HepG2 (cell line): ENCODE results near the gene SEPTIN2. TPM values are rescaled to one million over a fixed set of nuclear protein-coding genes. Genes with fewer than 3 reads are reported as not detected.

Source experiments
- ATAC-seq: fragments of 200-7000 bp; cut with Tn5 transposase; 3 replicates; pipeline ENCODE4 v1.9.1; 2020; ENCODE audit warnings: mild to moderate bottlenecking, moderate library complexity
- BruUV-seq: library from RNA; stranded (reverse); fragments of 400-500 nt; replicated peaks from 2 replicates; lab custom pipeline; 2021; lab: Mats Ljungman, UMichigan
- CTCF ChIA-PET: fragments of 300-600 bp; formaldehyde crosslinking; extraction: SDS; loops from one replicate; lab custom pipeline; 2021; ENCODE audit warnings: low total read pairs, inconsistent platforms, low intra/inter-chr PET ratio; lab: Yijun Ruan, JAX
- POLR2A ChIA-PET: fragments of 350-600 bp; sonication (Branson Sonifier 250); formaldehyde crosslinking; loops from one replicate; lab custom pipeline; 2020; ENCODE audit warnings: antibody characterized with exemption, inconsistent platforms; lab: Yijun Ruan, JAX
- DNase-seq: peaks from one replicate; pipeline ENCODE4 v3.0.0-alpha.2; 2015; ENCODE audit warnings: low spot score
- FAIRE-seq: peaks from 3 replicates; lab custom pipeline; 2011; peaks lifted over from hg19 to GRCh38; lab: Jason Lieb, UNC
- H2AFZ ChIP-seq: one replicate; pipeline ENCODE4 v1.6.1; 2011; ENCODE audit warnings: low read length, inconsistent platforms
- H3K27ac ChIP-seq: fragments of 300-600 bp; 3 replicates; pipeline ENCODE4 v1.8.0; 2011; ENCODE audit warnings: mixed run types, mild to moderate bottlenecking, mixed read lengths, low read length, inconsistent platforms; ENCODE audit not compliant: insufficient read depth; ENCODE audit errors: extremely low read length
- H3K27me3 ChIP-seq, 2 experiments: fragments of 200-600 bp in 1 of 2; 2 replicates in 1 of 2; 3 replicates in 1 of 2; pipeline versions ENCODE4 v1.6.0 to v1.8.0; 2011; ENCODE audit warnings: low read length in 2 of 2, mild to moderate bottlenecking in 2 of 2, moderate library complexity in 2 of 2, inconsistent platforms in 1 of 2; ENCODE audit not compliant: insufficient read depth in 2 of 2, control insufficient read depth in 1 of 2
- H3K36me3 ChIP-seq, 2 experiments: fragments of 200-600 bp in 1 of 2; replicated peaks in 1 of 2; 2 replicates in 1 of 2; 3 replicates in 1 of 2; pipeline versions ENCODE4 v1.5.1 to v1.8.0; 2011; ENCODE audit warnings: low read length in 2 of 2, inconsistent platforms in 1 of 2; ENCODE audit not compliant: insufficient read depth in 2 of 2, control insufficient read depth in 1 of 2
- H3K4me1 ChIP-seq: 2 replicates; pipeline ENCODE4 v1.5.1; 2012; ENCODE audit warnings: low read length, inconsistent platforms; ENCODE audit not compliant: insufficient read depth
- H3K4me2 ChIP-seq: 2 replicates; pipeline ENCODE4 v1.6.0; 2011; ENCODE audit warnings: low read depth, low read length, inconsistent platforms
- H3K4me3 ChIP-seq, 3 experiments: fragments of 200-600 bp in 1 of 3; sonication (generic), shearing (Covaris generic) in 1 of 3; replicated peaks in 1 of 3; 2 replicates each; pipeline ENCODE4 v1.5.1; 2011 to 2016; ENCODE audit warnings: low read length in 3 of 3, inconsistent platforms in 2 of 3, low read depth in 2 of 3, mild to moderate bottlenecking in 2 of 3, control low read depth in 1 of 3, mixed read lengths in 1 of 3; ENCODE audit not compliant: insufficient read depth in 1 of 3
- H3K79me2 ChIP-seq: one replicate; pipeline ENCODE4 v1.6.1; 2011; ENCODE audit warnings: low read length, inconsistent platforms; ENCODE audit not compliant: insufficient read depth
- H3K9ac ChIP-seq: 2 replicates; pipeline ENCODE4 v1.6.0; 2011; ENCODE audit warnings: mild to moderate bottlenecking, low read depth, low read length, inconsistent platforms; ENCODE audit not compliant: insufficient read depth
- H3K9me3 ChIP-seq: 2 replicates; pipeline ENCODE4 v1.5.1; 2012; ENCODE audit warnings: mild to moderate bottlenecking, low read length
- H4K20me1 ChIP-seq: 2 replicates; pipeline ENCODE4 v1.6.0; 2011; ENCODE audit warnings: inconsistent platforms, mild to moderate bottlenecking, low read length, moderate library complexity; ENCODE audit not compliant: insufficient read depth
- BCL6 ChIP-seq: IDR thresholded peaks from 2 replicates; pipeline ENCODE4 v1.6.1; 2016; ENCODE audit warnings: missing genetic modification reagents, missing compliant biosample characterization
- MXD4 ChIP-seq: IDR thresholded peaks from 2 replicates; pipeline ENCODE4 v1.6.1; 2016; ENCODE audit warnings: mild to moderate bottlenecking, missing biosample characterization, missing genetic modification reagents
- PHF8 ChIP-seq: sonication (generic); formaldehyde crosslinking; IDR thresholded peaks from 2 replicates; pipeline ENCODE4 v1.5.0; 2020; ENCODE audit warnings: missing genetic modification reagents
- RBFOX2 ChIP-seq: fragments of 200-400 bp; formaldehyde crosslinking; IDR thresholded peaks from 2 replicates; pipeline ENCODE4 v1.6.1; 2017; ENCODE audit warnings: low read depth, mild to moderate bottlenecking, low read length
- SMARCC2 ChIP-seq: fragments of 450-650 bp; IDR thresholded peaks from 2 replicates; pipeline ENCODE4 v1.6.1; 2017; ENCODE audit warnings: antibody characterized with exemption, mild to moderate bottlenecking
- ZBTB7A ChIP-seq: sonication (generic); formaldehyde crosslinking; IDR thresholded peaks from 2 replicates; pipeline ENCODE4 v1.8.0; 2022; ENCODE audit warnings: mild to moderate bottlenecking, missing genetic modification reagents
- ZIK1 ChIP-seq: sonication (generic); formaldehyde crosslinking; IDR thresholded peaks from 2 replicates; pipeline ENCODE4 v1.5.0; 2020; ENCODE audit warnings: mild to moderate bottlenecking, low read depth, missing genetic modification reagents, borderline replicate concordance
- ZNF550 ChIP-seq: sonication (generic); formaldehyde crosslinking; IDR thresholded peaks from 2 replicates; pipeline ENCODE4 v1.4.0; 2020; ENCODE audit warnings: mild to moderate bottlenecking, missing genetic modification reagents, borderline replicate concordance
- ZNF552 ChIP-seq: sonication (generic); formaldehyde crosslinking; IDR thresholded peaks from 2 replicates; pipeline ENCODE4 v1.9.0; 2022; ENCODE audit warnings: missing genetic modification reagents, mild to moderate bottlenecking, borderline replicate concordance
- ZNF556 ChIP-seq: sonication (generic); formaldehyde crosslinking; IDR thresholded peaks from 2 replicates; pipeline ENCODE4 v1.4.0; 2020; ENCODE audit warnings: mild to moderate bottlenecking, missing genetic modification reagents, borderline replicate concordance
- ZNF563 ChIP-seq: sonication (generic); formaldehyde crosslinking; IDR thresholded peaks from 2 replicates; pipeline ENCODE4 v1.8.0; 2022; ENCODE audit warnings: mild to moderate bottlenecking, moderate library complexity, missing genetic modification reagents
- WGBS: methylation state at CpG from one replicate; pipeline ENCODE4 v1.1.6; 2017; ENCODE audit warnings: low lambda C conversion rate; 5-methylcytosine and 5-hydroxymethylcytosine counted together
- in situ Hi-C: cut with HindIII; loops from 2 replicates; pipeline ENCODE4 v1.10.0; 2017; ENCODE audit warnings: low pct_unique_long_range_greater_than_20kb; ENCODE audit not compliant: extremely low pct_ligation_motif_present
- intact Hi-C: fragments of 100-400 bp; cut with micrococcal nuclease; formaldehyde crosslinking; loops from one replicate; pipeline ENCODE4 v1.10.0; 2022; ENCODE audit not compliant: unreplicated experiment
- polyA plus RNA-seq, 8 experiments: library from polyadenylated mRNA; depleted of rRNA in 3 of 8; stranded (reverse) in 7 of 8; unstranded in 1 of 8; fragments of >200 nt; fragmentation: Illumina TruSeq in 4 of 8; extraction: Trizol in 4 of 8; gene quantifications; 2 replicates each; pipeline versions ENCODE4 v1.2.1 to v1.2.3, GENCODE V29; 2011 to 2016; ENCODE audit warnings: low read depth in 4 of 8, missing spikeins in 1 of 8, mixed read lengths in 1 of 8; ENCODE audit not compliant: insufficient read depth in 1 of 8
- total RNA-seq, 5 experiments: library from RNA; depleted of rRNA; stranded (reverse); fragments of >200 nt; fragmentation: Illumina TruSeq; extraction: Trizol; gene quantifications; 2 replicates each; pipeline ENCODE4 v1.2.3, GENCODE V29; 2016; ENCODE audit warnings: low read depth in 1 of 5
- TF ChIP-seq, protein P1 (sequence below): IDR thresholded peaks from 2 replicates; pipeline ENCODE4 v1.6.1; 2012; ENCODE audit warnings: low read depth, low read length, improper control_type of control experiment
- TF ChIP-seq, protein P2 (sequence below): IDR thresholded peaks from 2 replicates; pipeline ENCODE4 v1.6.1; 2016; ENCODE audit warnings: mild to moderate bottlenecking, missing biosample characterization, missing genetic modification reagents
- TF ChIP-seq, protein P3 (sequence below): sonication (generic); formaldehyde crosslinking; IDR thresholded peaks from 2 replicates; pipeline ENCODE4 v1.5.0; 2020; ENCODE audit warnings: missing genetic modification reagents
- TF ChIP-seq, protein P4 (sequence below): IDR thresholded peaks from 2 replicates; pipeline ENCODE4 v1.6.1; 2016; ENCODE audit warnings: low read depth, control low read depth
- TF ChIP-seq, protein P5 (sequence below): sonication (generic); formaldehyde crosslinking; IDR thresholded peaks from 2 replicates; pipeline ENCODE4 v1.5.0; 2020; ENCODE audit warnings: missing genetic modification reagents

SEPTIN2 gene
- total and polyA plus RNA-seq, 2 of the 13 experiments (the other 11 are each of a cell fraction or from before 2014, with no cell fraction given): 493 to 733 TPM

DNA sequence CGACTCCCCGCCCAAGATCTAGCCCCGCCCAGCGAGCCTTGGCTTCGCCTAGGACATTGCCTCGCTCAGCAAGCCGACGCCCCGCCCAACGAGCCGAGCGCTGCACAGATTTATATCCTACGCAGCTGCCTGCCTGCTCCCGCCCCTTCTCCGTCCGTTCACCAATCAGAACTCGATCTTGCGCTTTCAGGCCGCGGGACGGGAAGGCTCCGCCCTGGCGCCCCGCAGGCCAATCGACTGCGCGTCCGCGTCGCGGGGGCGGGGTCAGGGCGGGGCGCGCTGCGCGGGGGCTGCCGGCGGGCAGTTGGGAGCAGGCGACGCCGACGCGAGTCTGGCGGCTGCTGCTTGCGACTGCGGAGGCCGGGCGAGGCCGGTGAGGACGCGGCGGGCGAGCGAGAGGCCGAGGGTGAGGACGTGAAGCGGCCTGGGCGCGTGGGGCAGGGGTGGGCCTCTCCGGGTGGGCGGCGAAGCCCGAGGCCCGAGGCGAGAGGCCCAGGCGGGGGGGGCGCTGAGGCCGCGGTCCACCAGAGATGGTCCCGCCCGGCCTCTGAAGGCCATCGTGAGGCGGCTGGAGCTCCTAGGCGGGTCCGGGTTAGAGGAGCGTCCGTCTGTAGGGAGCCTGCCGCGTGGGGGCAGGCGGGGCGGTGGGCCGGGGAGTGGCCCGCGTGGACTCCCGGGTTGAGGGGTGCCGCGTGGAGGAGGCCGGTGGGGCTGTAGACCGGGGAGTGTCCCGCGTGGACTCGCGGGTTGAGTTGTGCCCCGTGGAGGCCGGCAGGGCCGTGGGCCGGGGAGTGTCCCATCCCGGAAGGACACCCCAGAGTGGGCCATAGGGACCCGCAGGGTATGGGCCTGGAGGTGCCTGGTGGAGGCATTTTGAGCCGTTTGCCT is 40.5 kb downstream of the SEPTIN2 start, which contains the start of gene FARP2:
Gene FARP2, plus strand, starts transcription at position 303 of the 888 bp plus-strand sequence. CDS start 16,823 bp downstream, outside the sequence.
- peak; percentile 98 for DNase-seq
- H2AFZ ChIP-seq: no peak within 1 kb of the TSS
- H3K27me3 ChIP-seq: no peaks in the 10 kb centered on the region; a peak in 1 of 5 replicates
- peak within 1 kb of the TSS; percentile 80 for H3K27ac ChIP-seq
- peak within 1 kb of the TSS; percentile 95 for H3K4me2 ChIP-seq
- peaks cover 84% of the 10 kb centered on the region for H3K4me1 ChIP-seq
- no TSS peak for BruUV-seq
- ChIA-PET CTCF (no interaction called here), POLR2A (interaction anchor here (1.0 to 1.1 kb wide), 4 partner anchors 19 to 41 kb away, joined by 3 to 16 read pairs (median 4); partner anchors contain the start of genes HDLBP and SEPTIN2)
- peak within 1 kb of the TSS; percentile 89 for H3K9ac ChIP-seq
- H3K4me3 ChIP-seq: peak within 1 kb of the TSS; percentile 83 to 96 (median 94)
- intact Hi-C loops (loop anchor here (2.0 to 10.0 kb wide), 3 partner anchors 77 to 149 kb away; partner anchors contain the start of gene STK25), in situ Hi-C loops (no loop called here)
- ATAC-seq: peak; percentile 72
- peaks cover 54% of the 10 kb centered on the region for H3K79me2 ChIP-seq
- 2% methylated on average over 46 of the region's 101 CpGs for WGBS
- peaks cover 44% of the 10 kb centered on the region for H4K20me1 ChIP-seq
- peaks cover 2 to 27% of the 10 kb centered on the region in 2 experiments; a peak in 3 of 5 replicates for H3K36me3 ChIP-seq
- H3K9me3 ChIP-seq: no peaks in the 10 kb centered on the region
- peak; percentile 26 for FAIRE-seq
- TF ChIP-seq MXD4 (CRISPR knock-in tag): peak; percentile 63
- TF ChIP-seq ZNF550: 0 out of 2 replicates have a peak, but pooled peaks have one; percentile 73
- TF ChIP-seq ZNF563 (CRISPR knock-in tag): peak; percentile 98
- peak; percentile 58; the same call in 1 of the 2 replicates for TF ChIP-seq ZBTB7A
- TF ChIP-seq ZNF556 (CRISPR knock-in tag): peak; percentile 60
- peak; percentile 82; the same call in 1 of the 2 replicates for TF ChIP-seq ZNF552 (CRISPR knock-in tag)
- peak; percentile 87 for TF ChIP-seq RBFOX2
- peak; percentile 28 for TF ChIP-seq BCL6 (CRISPR knock-in tag)
- TF ChIP-seq, protein P1, sequence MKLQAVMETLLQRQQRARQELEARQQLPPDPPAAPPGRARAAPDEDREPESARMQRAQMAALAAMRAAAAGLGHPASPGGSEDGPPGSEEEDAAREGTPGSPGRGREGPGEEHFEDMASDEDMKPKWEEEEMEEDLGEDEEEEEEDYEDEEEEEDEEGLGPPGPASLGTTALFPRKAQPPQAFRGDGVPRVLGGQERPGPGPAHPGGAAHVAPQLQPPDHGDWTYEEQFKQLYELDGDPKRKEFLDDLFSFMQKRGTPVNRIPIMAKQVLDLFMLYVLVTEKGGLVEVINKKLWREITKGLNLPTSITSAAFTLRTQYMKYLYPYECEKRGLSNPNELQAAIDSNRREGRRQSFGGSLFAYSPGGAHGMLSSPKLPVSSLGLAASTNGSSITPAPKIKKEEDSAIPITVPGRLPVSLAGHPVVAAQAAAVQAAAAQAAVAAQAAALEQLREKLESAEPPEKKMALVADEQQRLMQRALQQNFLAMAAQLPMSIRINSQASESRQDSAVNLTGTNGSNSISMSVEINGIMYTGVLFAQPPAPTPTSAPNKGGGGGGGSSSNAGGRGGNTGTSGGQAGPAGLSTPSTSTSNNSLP: 0 out of 2 replicates have a peak, but pooled peaks have one; percentile 9
- TF ChIP-seq, protein P2, sequence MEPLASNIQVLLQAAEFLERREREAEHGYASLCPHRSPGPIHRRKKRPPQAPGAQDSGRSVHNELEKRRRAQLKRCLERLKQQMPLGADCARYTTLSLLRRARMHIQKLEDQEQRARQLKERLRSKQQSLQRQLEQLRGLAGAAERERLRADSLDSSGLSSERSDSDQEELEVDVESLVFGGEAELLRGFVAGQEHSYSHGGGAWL (CRISPR knock-in tag): peak; percentile 83; the same call in 1 of the 2 replicates
- TF ChIP-seq ZIK1 (CRISPR knock-in tag): peak; percentile 71; the same call in 1 of the 2 replicates
- TF ChIP-seq, protein P3, sequence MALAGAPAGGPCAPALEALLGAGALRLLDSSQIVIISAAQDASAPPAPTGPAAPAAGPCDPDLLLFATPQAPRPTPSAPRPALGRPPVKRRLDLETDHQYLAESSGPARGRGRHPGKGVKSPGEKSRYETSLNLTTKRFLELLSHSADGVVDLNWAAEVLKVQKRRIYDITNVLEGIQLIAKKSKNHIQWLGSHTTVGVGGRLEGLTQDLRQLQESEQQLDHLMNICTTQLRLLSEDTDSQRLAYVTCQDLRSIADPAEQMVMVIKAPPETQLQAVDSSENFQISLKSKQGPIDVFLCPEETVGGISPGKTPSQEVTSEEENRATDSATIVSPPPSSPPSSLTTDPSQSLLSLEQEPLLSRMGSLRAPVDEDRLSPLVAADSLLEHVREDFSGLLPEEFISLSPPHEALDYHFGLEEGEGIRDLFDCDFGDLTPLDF: no peak
- TF ChIP-seq PHF8 (CRISPR knock-in tag): peak; percentile 81
- TF ChIP-seq, protein P4, sequence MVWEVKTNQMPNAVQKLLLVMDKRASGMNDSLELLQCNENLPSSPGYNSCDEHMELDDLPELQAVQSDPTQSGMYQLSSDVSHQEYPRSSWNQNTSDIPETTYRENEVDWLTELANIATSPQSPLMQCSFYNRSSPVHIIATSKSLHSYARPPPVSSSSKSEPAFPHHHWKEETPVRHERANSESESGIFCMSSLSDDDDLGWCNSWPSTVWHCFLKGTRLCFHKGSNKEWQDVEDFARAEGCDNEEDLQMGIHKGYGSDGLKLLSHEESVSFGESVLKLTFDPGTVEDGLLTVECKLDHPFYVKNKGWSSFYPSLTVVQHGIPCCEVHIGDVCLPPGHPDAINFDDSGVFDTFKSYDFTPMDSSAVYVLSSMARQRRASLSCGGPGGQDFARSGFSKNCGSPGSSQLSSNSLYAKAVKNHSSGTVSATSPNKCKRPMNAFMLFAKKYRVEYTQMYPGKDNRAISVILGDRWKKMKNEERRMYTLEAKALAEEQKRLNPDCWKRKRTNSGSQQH (CRISPR knock-in tag): 0 out of 2 replicates have a peak, but pooled peaks have one; percentile 34
- TF ChIP-seq, protein P5, sequence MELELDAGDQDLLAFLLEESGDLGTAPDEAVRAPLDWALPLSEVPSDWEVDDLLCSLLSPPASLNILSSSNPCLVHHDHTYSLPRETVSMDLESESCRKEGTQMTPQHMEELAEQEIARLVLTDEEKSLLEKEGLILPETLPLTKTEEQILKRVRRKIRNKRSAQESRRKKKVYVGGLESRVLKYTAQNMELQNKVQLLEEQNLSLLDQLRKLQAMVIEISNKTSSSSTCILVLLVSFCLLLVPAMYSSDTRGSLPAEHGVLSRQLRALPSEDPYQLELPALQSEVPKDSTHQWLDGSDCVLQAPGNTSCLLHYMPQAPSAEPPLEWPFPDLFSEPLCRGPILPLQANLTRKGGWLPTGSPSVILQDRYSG (CRISPR knock-in tag): 0 out of 2 replicates have a peak, but pooled peaks have one; percentile 39
- no peak for TF ChIP-seq SMARCC2
